ENCODE data around the gene SLC7A10.

DNA sequence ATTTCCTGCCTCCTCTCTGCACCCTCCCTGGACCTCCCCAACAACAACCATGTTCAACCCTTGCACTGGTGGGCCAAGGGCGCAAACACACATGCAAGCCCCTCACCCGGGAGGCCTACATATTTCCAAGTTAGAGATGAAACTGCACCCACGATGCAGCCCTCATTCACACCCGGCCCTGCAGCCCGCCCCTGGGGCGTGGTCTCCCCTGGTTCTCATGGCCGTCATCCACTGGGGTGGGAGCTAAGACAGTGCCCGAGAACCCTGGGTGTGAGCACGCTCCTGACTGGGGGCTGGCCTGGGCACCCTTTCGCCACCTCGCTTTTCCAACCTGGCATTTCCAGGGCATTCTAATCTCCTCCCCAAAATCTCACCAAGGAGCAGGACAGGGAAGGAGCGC is 7.0 kb upstream of the SLC7A10 start:
- TF ChIP-seq, protein P1, sequence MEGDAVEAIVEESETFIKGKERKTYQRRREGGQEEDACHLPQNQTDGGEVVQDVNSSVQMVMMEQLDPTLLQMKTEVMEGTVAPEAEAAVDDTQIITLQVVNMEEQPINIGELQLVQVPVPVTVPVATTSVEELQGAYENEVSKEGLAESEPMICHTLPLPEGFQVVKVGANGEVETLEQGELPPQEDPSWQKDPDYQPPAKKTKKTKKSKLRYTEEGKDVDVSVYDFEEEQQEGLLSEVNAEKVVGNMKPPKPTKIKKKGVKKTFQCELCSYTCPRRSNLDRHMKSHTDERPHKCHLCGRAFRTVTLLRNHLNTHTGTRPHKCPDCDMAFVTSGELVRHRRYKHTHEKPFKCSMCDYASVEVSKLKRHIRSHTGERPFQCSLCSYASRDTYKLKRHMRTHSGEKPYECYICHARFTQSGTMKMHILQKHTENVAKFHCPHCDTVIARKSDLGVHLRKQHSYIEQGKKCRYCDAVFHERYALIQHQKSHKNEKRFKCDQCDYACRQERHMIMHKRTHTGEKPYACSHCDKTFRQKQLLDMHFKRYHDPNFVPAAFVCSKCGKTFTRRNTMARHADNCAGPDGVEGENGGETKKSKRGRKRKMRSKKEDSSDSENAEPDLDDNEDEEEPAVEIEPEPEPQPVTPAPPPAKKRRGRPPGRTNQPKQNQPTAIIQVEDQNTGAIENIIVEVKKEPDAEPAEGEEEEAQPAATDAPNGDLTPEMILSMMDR (conservative IDR thresholded peaks at IDR 0.05; ENCODE audit: low read length): no peak
- no peak for TF ChIP-seq EZH2phosphoT487 (IDR thresholded peaks at IDR 0.05; ENCODE audit: borderline replicate concordance, low read depth, low read length)
